ENCODE data around the gene NLRP3. TPM values are rescaled to one million over a fixed set of nuclear protein-coding genes. Genes with fewer than 3 reads are reported as not detected.
"Not testable (repeated sequence)": the region's sequence is repeated elsewhere in the genome, so short reads cannot be mapped to it uniquely, and the experiment has no call there.

NLRP3 gene
- total RNA-seq, 4 donors from 2014 or later, result 7.1 to 17.7 (median 14.4) TPM

- no peak for DNase-seq (ENCODE audit: low spot score)
- no peak for TF ChIP-seq CTCF (IDR thresholded peaks at IDR 0.05)
- ATAC-seq (ENCODE audit: low FRiP score), result no peak
These were observed 55.6 kb downstream of the NLRP3 start for GRCh38 chr1:247471445-247472016.

GRCh38 chr1:247472035-247472434 lies 56.1 kb downstream of the NLRP3 start:
- ATAC-seq (ENCODE audit: low FRiP score), result no peak
- no peak for DNase-seq (ENCODE audit: low spot score)
- no peak for TF ChIP-seq CTCF (IDR thresholded peaks at IDR 0.05)

- ATAC-seq (ENCODE audit: low FRiP score) (no peak), DNase-seq (ENCODE audit: low spot score) (no peak)
- TF ChIP-seq CTCF (IDR thresholded peaks at IDR 0.05), result no peak
These were observed 58.4 kb downstream of the NLRP3 start for GRCh38 chr1:247474367-247474766.

- ATAC-seq (ENCODE audit: low FRiP score) (no peak), DNase-seq (ENCODE audit: low spot score) (no peak)
These were observed 59.8 kb downstream of the NLRP3 start for GRCh38 chr1:247475793-247476192.

GRCh38 chr1:247476328-247477058 lies 60.5 kb downstream of the NLRP3 start:
- not testable (repeated sequence) for ATAC-seq (ENCODE audit: low FRiP score); DNase-seq (ENCODE audit: low spot score)

More at GRCh38 chr1:247475793-247476192, 59.8 kb downstream of the NLRP3 start:
- no peak for TF ChIP-seq CTCF (IDR thresholded peaks at IDR 0.05)

GRCh38 chr1:247482747-247483146 lies 66.8 kb downstream of the NLRP3 start:
- DNase-seq (ENCODE audit: low spot score), result no peak
- no peak for ATAC-seq (ENCODE audit: low FRiP score)
- no peak for TF ChIP-seq CTCF (IDR thresholded peaks at IDR 0.05)

GRCh38 chr1:247487057-247487456 lies 71.1 kb downstream of the NLRP3 start:
- DNase-seq (ENCODE audit: low spot score) (no peak), ATAC-seq (ENCODE audit: low FRiP score) (peak; percentile 75)
- no peak for TF ChIP-seq CTCF (IDR thresholded peaks at IDR 0.05)

All from omental fat pad (tissue), 4 donors.